Measurements from ENCODE around the gene NOM1.
"Not testable (repeated sequence)": the region's sequence is repeated elsewhere in the genome, so short reads cannot be mapped to it uniquely, and the experiment has no call there.

The NOM1 gene

GRCh38 chr7:156941393-156942182 is 7.9 kb upstream of the NOM1 start:
- no peak for DNase-seq

GRCh38 chr7:156942708-156943090 is 6.8 kb upstream of the NOM1 start:
- no peak for DNase-seq

GRCh38 chr7:156943091-156944041 is 6.1 kb upstream of the NOM1 start:
- DNase-seq: no peak

GRCh38 chr7:156944876-156945275 is 4.6 kb upstream of the NOM1 start:
- DNase-seq: no peak

GRCh38 chr7:156947120-156947843 is 2.2 kb upstream of the NOM1 start:
- DNase-seq: no peak

GRCh38 chr7:156948361-156948760 is 1.2 kb upstream of the NOM1 start:
- DNase-seq: no peak

- DNase-seq: no peak
Measured at GRCh38 chr7:156950381-156950858, 908 bp downstream of the NOM1 start.

GRCh38 chr7:156953215-156953614 is 3.7 kb downstream of the NOM1 start:
- not testable (repeated sequence) for DNase-seq

- no peak for DNase-seq
Measured at GRCh38 chr7:156954941-156955340, 5.4 kb downstream of the NOM1 start.

- DNase-seq: no peak
Measured at GRCh38 chr7:156956727-156957126, 7.2 kb downstream of the NOM1 start.

- no peak for DNase-seq
Measured at GRCh38 chr7:156962145-156962544, 12.6 kb downstream of the NOM1 start.

GRCh38 chr7:156962897-156963296 is 13.4 kb downstream of the NOM1 start:
- no peak for DNase-seq

- DNase-seq: no peak
Measured at GRCh38 chr7:156963472-156963871, 14.0 kb downstream of the NOM1 start.

- no peak for DNase-seq
Measured at GRCh38 chr7:156964971-156965370, 15.5 kb downstream of the NOM1 start.

- DNase-seq: no peak
Measured at GRCh38 chr7:156966387-156966786, 16.9 kb downstream of the NOM1 start.

- DNase-seq: no peak
Measured at GRCh38 chr7:156968183-156968582, 18.7 kb downstream of the NOM1 start.

- no peak for DNase-seq
Measured at GRCh38 chr7:156969972-156970420, 20.5 kb downstream of the NOM1 start.

GRCh38 chr7:156975620-156976019 is 26.1 kb downstream of the NOM1 start:
- DNase-seq: no peak

- no peak for DNase-seq
Measured at GRCh38 chr7:156979007-156979606, 29.6 kb downstream of the NOM1 start.

- no peak for DNase-seq
Measured at GRCh38 chr7:156979711-156980110, 30.2 kb downstream of the NOM1 start.

GRCh38 chr7:156984174-156984891 is 34.8 kb downstream of the NOM1 start:
- no peak for DNase-seq
